GM23338 (cell line): Measurements from ENCODE around the gene CNNM2. TPM values are rescaled to one million over a fixed set of nuclear protein-coding genes. Genes with fewer than 3 reads are reported as not detected.

ENCODE experiments used
- ATAC-seq: fragments of 200-7000 bp; cut with Tn5 transposase; 3 replicates; pipeline ENCODE4 v1.9.1; 2020
- DNase-seq: peaks from one replicate; pipeline ENCODE4 v3.0.0-alpha.2; 2015; ENCODE audit warnings: low spot score
- H2AFZ ChIP-seq: fragments of 200-600 bp; sonication (generic); 2 replicates; pipeline ENCODE4 v1.8.0; 2016; ENCODE audit warnings: antibody characterized with exemption, mild to moderate bottlenecking, moderate library complexity
- H3F3A ChIP-seq: fragments of 200-600 bp; sonication (generic); replicated peaks from 2 replicates; pipeline ENCODE4 v1.8.0; 2017; ENCODE audit warnings: antibody characterized with exemption, mixed run types, low read depth
- H3K27ac ChIP-seq: fragments of 200-600 bp; sonication (generic); 2 replicates; pipeline ENCODE4 v1.6.1; 2016; ENCODE audit warnings: low read depth
- H3K27me3 ChIP-seq: fragments of 200-600 bp; sonication (generic); 2 replicates; pipeline ENCODE4 v1.8.0; 2016; ENCODE audit warnings: mild to moderate bottlenecking, mixed run types, moderate library complexity; ENCODE audit not compliant: insufficient read depth
- H3K36me3 ChIP-seq: fragments of 200-600 bp; sonication (generic); 2 replicates; pipeline ENCODE4 v1.8.0; 2016; ENCODE audit warnings: mild to moderate bottlenecking; ENCODE audit not compliant: insufficient read depth
- H3K4me1 ChIP-seq: fragments of 200-600 bp; sonication (generic); 2 replicates; pipeline ENCODE4 v1.8.0; 2016; ENCODE audit warnings: mild to moderate bottlenecking, moderate library complexity; ENCODE audit not compliant: insufficient read depth
- H3K4me2 ChIP-seq: fragments of 200-600 bp; sonication (generic); 2 replicates; pipeline ENCODE4 v1.7.1; 2017; ENCODE audit warnings: mixed run types
- H3K4me3 ChIP-seq: fragments of 200-600 bp; sonication (generic); 2 replicates; pipeline ENCODE4 v1.6.1; 2016; ENCODE audit warnings: mixed run types
- H3K79me2 ChIP-seq: fragments of 200-600 bp; sonication (generic); replicated peaks from 2 replicates; pipeline ENCODE4 v1.8.0; 2017; ENCODE audit warnings: mild to moderate bottlenecking; ENCODE audit not compliant: insufficient read depth
- H3K9me2 ChIP-seq: fragments of 200-600 bp; sonication (generic); 2 replicates; pipeline ENCODE4 v1.8.0; 2017; ENCODE audit not compliant: insufficient read depth
- H4K20me1 ChIP-seq: fragments of 200-600 bp; sonication (generic); replicated peaks from 2 replicates; pipeline ENCODE4 v1.8.0; 2017; ENCODE audit warnings: mild to moderate bottlenecking; ENCODE audit not compliant: insufficient read depth
- H3K27ac Mint-ChIP-seq: 2 replicates; pipeline ENCODE4 v1.8.0; 2020; ENCODE audit warnings: inconsistent platforms, mild to moderate bottlenecking, moderate library complexity, mixed read lengths
- H3K27me3 Mint-ChIP-seq: 3 replicates; pipeline ENCODE4 v1.8.0; 2022; ENCODE audit warnings: low read depth, mild to moderate bottlenecking, moderate library complexity, mixed read lengths, inconsistent platforms; ENCODE audit not compliant: insufficient read depth, poor library complexity
- H3K36me3 Mint-ChIP-seq: 3 replicates; pipeline ENCODE4 v1.8.0; 2021; ENCODE audit warnings: low read depth, mild to moderate bottlenecking, inconsistent platforms, moderate library complexity, mixed read lengths
- H3K4me1 Mint-ChIP-seq: 3 replicates; pipeline ENCODE4 v1.8.0; 2020; ENCODE audit warnings: mild to moderate bottlenecking, inconsistent platforms, mixed read lengths
- H3K4me3 Mint-ChIP-seq: 3 replicates; pipeline ENCODE4 v1.8.0; 2021; ENCODE audit warnings: moderate library complexity, mild to moderate bottlenecking, inconsistent platforms, mixed read lengths
- H3K9me3 Mint-ChIP-seq: 3 replicates; pipeline ENCODE4 v1.8.0; 2020; ENCODE audit warnings: moderate library complexity, mild to moderate bottlenecking, inconsistent platforms, mixed read lengths
- CREB1 ChIP-seq: fragments of 250-450 bp; sonication (Bioruptor Pico); IDR thresholded peaks from 2 replicates; pipeline ENCODE4 v1.5.0; 2020; ENCODE audit warnings: low read depth, mild to moderate bottlenecking, moderate library complexity
- EZH2 ChIP-seq: fragments of 200-600 bp; sonication (generic); IDR thresholded peaks from one replicate; pipeline ENCODE4 v1.8.0; 2017; ENCODE audit warnings: antibody characterized with exemption, mild to moderate bottlenecking, low read depth; ENCODE audit not compliant: unreplicated experiment
- EZH2phosphoT487 ChIP-seq: fragments of 200-600 bp; sonication (generic); IDR thresholded peaks from one replicate; pipeline ENCODE4 v1.8.1; 2018; ENCODE audit warnings: antibody characterized with exemption; ENCODE audit not compliant: unreplicated experiment
- NANOG ChIP-seq: IDR thresholded peaks from 2 replicates; pipeline ENCODE4 v1.6.1; 2016; ENCODE audit warnings: antibody characterized with exemption, borderline replicate concordance
- POLR2AphosphoS5 ChIP-seq: IDR thresholded peaks from 2 replicates; pipeline ENCODE4 v1.6.1; 2016; ENCODE audit warnings: antibody characterized with exemption, low read depth
- REST ChIP-seq: IDR thresholded peaks from one replicate; pipeline ENCODE4 v1.6.1; 2018; ENCODE audit warnings: antibody characterized with exemption; ENCODE audit not compliant: unreplicated experiment
- STAT1 ChIP-seq: IDR thresholded peaks from one replicate; pipeline ENCODE4 v1.6.1; 2016; ENCODE audit warnings: antibody characterized with exemption; ENCODE audit not compliant: unreplicated experiment
- ZNF331 ChIP-seq: fragments of 250-450 bp; sonication (Bioruptor Pico); IDR thresholded peaks from 2 replicates; pipeline ENCODE4 v1.5.0; 2020; ENCODE audit warnings: low read depth, mild to moderate bottlenecking, moderate library complexity
- polyA plus RNA-seq: library from polyadenylated mRNA; unstranded; fragments of >200 nt; fragmentation: Nextera tagmentation; extraction: Ambion mirVana; gene quantifications from 2 replicates; pipeline ENCODE4 v1.2.1, GENCODE V29; 2016
- total RNA-seq: library from RNA; depleted of rRNA; stranded (reverse); fragments of >200 nt; shearing (Covaris generic); gene quantifications from 2 replicates; pipeline ENCODE4 v1.2.3, GENCODE V29; 2014
- TF ChIP-seq, protein P1 (sequence below): IDR thresholded peaks from 2 replicates; pipeline ENCODE4 v1.6.1; 2016; ENCODE audit warnings: antibody characterized with exemption

Gene CNNM2
- total and polyA plus RNA-seq, 2 experiments from 2014 or later, result 4.5 to 31.3 TPM

GRCh38 chr10:103019425-103019824 is 101.3 kb downstream of the CNNM2 start (continued):
- no peak for TF ChIP-seq REST
- no peak for TF ChIP-seq CREB1 (CRISPR knock-in tag)
- no peak for TF ChIP-seq EZH2

DNA sequence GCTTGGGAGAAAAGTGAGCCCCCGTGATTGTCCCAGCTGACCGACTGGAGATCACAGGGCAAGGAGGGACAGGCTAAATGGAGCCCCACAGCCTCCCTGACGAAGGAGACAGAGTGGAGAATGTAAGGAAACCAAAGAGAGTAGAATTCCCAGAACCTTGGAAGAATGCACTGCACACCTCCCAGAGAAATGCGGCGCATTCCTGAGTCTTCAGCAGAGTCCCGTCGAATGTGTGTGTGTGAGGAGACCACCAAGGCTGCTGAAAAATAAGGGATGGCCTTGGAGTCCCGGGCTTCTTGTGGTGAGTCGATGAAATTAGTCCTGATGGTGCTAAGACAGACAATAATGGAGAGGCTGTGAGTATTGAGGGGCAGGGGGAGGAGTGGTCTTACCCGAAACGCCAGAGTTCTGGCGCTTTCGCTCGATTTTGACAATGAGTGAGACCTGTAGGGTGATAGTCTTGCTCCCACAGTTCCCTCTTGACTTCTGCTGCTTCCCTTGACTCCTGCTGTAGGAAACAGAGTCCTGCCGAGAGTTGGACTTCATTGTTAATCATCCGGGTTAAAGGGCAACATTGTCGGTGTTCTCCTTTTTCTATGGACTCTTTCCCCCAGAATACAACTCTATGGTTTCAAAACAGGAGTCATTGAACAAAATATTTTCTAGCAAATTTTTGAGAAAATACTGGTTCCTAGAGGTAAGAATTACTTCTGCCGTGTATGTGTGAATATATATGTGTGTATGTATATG is 103.2 kb downstream of the CNNM2 start:
- Mint-ChIP-seq H3K27me3 (peaks cover 4% of the 10 kb centered on the region), H3K4me3 (no peak overlapping the region), H3K9me3 (no peaks in the 10 kb centered on the region; the same call in 2 of the 3 replicates), H3K4me1 (peaks cover 21% of the 10 kb centered on the region), H3K36me3 (no peaks in the 10 kb centered on the region), H3K27ac (no peak overlapping the region; the same call in 1 of the 2 replicates)
- Histone ChIP-seq H3K4me1 (peaks cover 2% of the 10 kb centered on the region; the same call in 1 of the 2 replicates), H3K4me3 (no peak overlapping the region), H3K36me3 (no peaks in the 10 kb centered on the region), H3F3A (no peaks in the 10 kb centered on the region), H3K27ac (no peak overlapping the region), H3K4me2 (no peak overlapping the region), H3K79me2 (no peaks in the 10 kb centered on the region; the same call in 1 of the 2 replicates), H4K20me1 (peaks cover 4% of the 10 kb centered on the region; the same call in 1 of the 2 replicates), H2AFZ (no peak overlapping the region), H3K9me2 (no peaks in the 10 kb centered on the region), H3K27me3 (no peaks in the 10 kb centered on the region)
- peak; percentile 64 for ATAC-seq
- DNase-seq, result peak; percentile 70
- TF ChIP-seq, protein P1, sequence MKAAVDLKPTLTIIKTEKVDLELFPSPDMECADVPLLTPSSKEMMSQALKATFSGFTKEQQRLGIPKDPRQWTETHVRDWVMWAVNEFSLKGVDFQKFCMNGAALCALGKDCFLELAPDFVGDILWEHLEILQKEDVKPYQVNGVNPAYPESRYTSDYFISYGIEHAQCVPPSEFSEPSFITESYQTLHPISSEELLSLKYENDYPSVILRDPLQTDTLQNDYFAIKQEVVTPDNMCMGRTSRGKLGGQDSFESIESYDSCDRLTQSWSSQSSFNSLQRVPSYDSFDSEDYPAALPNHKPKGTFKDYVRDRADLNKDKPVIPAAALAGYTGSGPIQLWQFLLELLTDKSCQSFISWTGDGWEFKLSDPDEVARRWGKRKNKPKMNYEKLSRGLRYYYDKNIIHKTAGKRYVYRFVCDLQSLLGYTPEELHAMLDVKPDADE, result no peak
- TF ChIP-seq REST (no peak), EZH2phosphoT487 (no peak), CREB1 (CRISPR knock-in tag) (no peak), POLR2AphosphoS5 (no peak), STAT1 (no peak), ZNF331 (CRISPR knock-in tag) (no peak), NANOG (no peak)
